CD4-positive, CD25-positive, alpha-beta regulatory T cell (primary cell): ENCODE measurements around the gene TPM1. TPM values are rescaled to one million over a fixed set of nuclear protein-coding genes. Genes with fewer than 3 reads are reported as not detected.

Source experiments
- ATAC-seq, 2 donors: fragments of 150-1000 bp; cut with Tn5 transposase; one replicate each; pipeline ENCODE4 v1.10.0; 2021; ENCODE audit warnings: low read depth in 2 of 2, moderate number of reproducible peaks in 2 of 2, moderate library complexity in 1 of 2
- DNase-seq, 3 donors: peaks; one replicate each; pipeline versions ENCODE4 v3.0.0 to v3.0.0-alpha.2; 2012 to 2022; ENCODE audit warnings: mixed read lengths in 1 of 3
- H3K27ac ChIP-seq: one replicate; pipeline ENCODE4 v1.7.0; 2013; ENCODE audit warnings: mild to moderate bottlenecking, low read length; ENCODE audit not compliant: insufficient read depth, poor library complexity, severe bottlenecking
- H3K27me3 ChIP-seq: one replicate; pipeline ENCODE4 v1.7.0; 2013; ENCODE audit warnings: low read length; ENCODE audit not compliant: control insufficient read depth, insufficient read depth
- H3K36me3 ChIP-seq: one replicate; pipeline ENCODE4 v1.7.0; 2013; ENCODE audit warnings: mild to moderate bottlenecking, low read length, moderate library complexity; ENCODE audit not compliant: control insufficient read depth, insufficient read depth
- H3K4me1 ChIP-seq: 2 replicates; pipeline ENCODE4 v1.7.0; 2013; ENCODE audit warnings: mild to moderate bottlenecking, low read length; ENCODE audit not compliant: insufficient read depth, control insufficient read depth, poor library complexity, severe bottlenecking
- H3K4me3 ChIP-seq: one replicate; pipeline ENCODE4 v1.7.0; 2013; ENCODE audit warnings: low read depth, mild to moderate bottlenecking, low read length, moderate library complexity
- H3K9me3 ChIP-seq, 2 experiments: 1 replicate in 1 of 2; 2 replicates in 1 of 2; pipeline ENCODE4 v1.7.0; 2013; ENCODE audit warnings: low read length in 2 of 2, mild to moderate bottlenecking in 1 of 2, moderate library complexity in 1 of 2; ENCODE audit not compliant: control insufficient read depth in 2 of 2
- H3K27ac Mint-ChIP-seq, 3 donors: one replicate each; pipeline ENCODE4 v1.8.0; 2020 to 2022; ENCODE audit warnings: mild to moderate bottlenecking in 3 of 3, mixed read lengths in 3 of 3, moderate library complexity in 2 of 3
- H3K27me3 Mint-ChIP-seq: one replicate; pipeline ENCODE4 v1.8.0; 2022; ENCODE audit warnings: mild to moderate bottlenecking, mixed read lengths
- H3K36me3 Mint-ChIP-seq: one replicate; pipeline ENCODE4 v1.8.0; 2020; ENCODE audit warnings: mixed read lengths
- H3K4me1 Mint-ChIP-seq, 4 donors: one replicate each; pipeline ENCODE4 v1.8.0; 2020 to 2022; ENCODE audit warnings: mixed read lengths in 4 of 4, mild to moderate bottlenecking in 1 of 4
- H3K4me3 Mint-ChIP-seq, 4 donors: one replicate each; pipeline ENCODE4 v1.8.0; 2020 to 2022; ENCODE audit warnings: mild to moderate bottlenecking in 4 of 4, mixed read lengths in 4 of 4, moderate library complexity in 3 of 4
- H3K9me3 Mint-ChIP-seq, 7 donors: one replicate each; pipeline ENCODE4 v1.8.0; 2020 to 2022; ENCODE audit warnings: mixed read lengths in 7 of 7, mild to moderate bottlenecking in 3 of 7, moderate library complexity in 2 of 7
- polyA plus RNA-seq, 4 donors: library from polyadenylated mRNA; unstranded; fragments of 300-500 nt; fragmentation: Illumina TruSeq; gene quantifications; one replicate each; pipeline ENCODE4 v1.2.3, GENCODE V29; 2021
- total RNA-seq: library from RNA; stranded (reverse); gene quantifications from one replicate; pipeline ENCODE4 v1.2.3, GENCODE V29; 2022

The TPM1 gene
- total and polyA plus RNA-seq, 5 donors from 2014 or later, result 7.2 to 12.1 (median 11.0) TPM

GRCh38 chr15:63084806-63085205, 42.3 kb downstream of the TPM1 start:
- Mint-ChIP-seq H3K4me3 (no peak overlapping the region), H3K9me3 (no peaks in the 10 kb centered on the region), H3K27ac (no peak overlapping the region), H3K4me1 (no peaks in the 10 kb centered on the region), H3K27me3 (peaks cover 6% of the 10 kb centered on the region), H3K36me3 (no peaks in the 10 kb centered on the region)
- H3K9me3 ChIP-seq, result no peaks in the 10 kb centered on the region
- ATAC-seq (no peak), DNase-seq (no peak)
- H3K4me1 ChIP-seq, result no peaks in the 10 kb centered on the region
- H3K27me3 ChIP-seq, result no peaks in the 10 kb centered on the region
- H3K36me3 ChIP-seq, result no peaks in the 10 kb centered on the region
- no peak overlapping the region for H3K4me3 ChIP-seq
- no peak overlapping the region for H3K27ac ChIP-seq

DNA sequence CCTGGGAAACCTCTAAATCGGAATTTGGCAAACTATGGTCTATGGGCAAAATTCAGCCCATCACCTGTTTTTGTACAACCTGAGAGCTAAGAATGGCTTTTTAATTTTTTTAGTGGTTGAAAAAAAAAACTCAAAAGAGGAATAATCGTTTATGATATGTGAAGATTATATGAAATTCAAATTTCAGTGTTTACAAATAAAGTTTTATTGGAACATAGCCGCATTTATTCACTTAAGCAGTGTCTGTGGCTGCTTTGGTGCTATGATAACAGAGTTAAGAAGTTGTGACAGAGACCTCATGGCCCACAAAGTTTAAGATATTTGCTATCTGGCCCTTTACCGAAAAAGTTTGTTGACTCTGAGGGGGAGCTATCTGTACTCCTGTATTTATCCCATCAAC, 42.7 kb downstream of the TPM1 start:
- Mint-ChIP-seq H3K36me3 (no peaks in the 10 kb centered on the region), H3K4me1 (no peaks in the 10 kb centered on the region), H3K9me3 (no peaks in the 10 kb centered on the region), H3K27ac (no peak overlapping the region), H3K4me3 (no peak overlapping the region), H3K27me3 (peaks cover 6% of the 10 kb centered on the region)
- no peaks in the 10 kb centered on the region for H3K27me3 ChIP-seq
- H3K27ac ChIP-seq, result no peak overlapping the region
- DNase-seq (no peak), ATAC-seq (no peak)
- H3K9me3 ChIP-seq, result no peaks in the 10 kb centered on the region
- H3K36me3 ChIP-seq, result no peaks in the 10 kb centered on the region
- H3K4me1 ChIP-seq, result no peaks in the 10 kb centered on the region
- no peak overlapping the region for H3K4me3 ChIP-seq

- ATAC-seq, result no peak
- Histone ChIP-seq H3K4me1 (no peaks in the 10 kb centered on the region), H3K27me3 (no peaks in the 10 kb centered on the region), H3K9me3 (no peaks in the 10 kb centered on the region), H3K4me3 (no peak overlapping the region), H3K36me3 (no peaks in the 10 kb centered on the region), H3K27ac (no peak overlapping the region)
- H3K9me3 Mint-ChIP-seq, result no peaks in the 10 kb centered on the region
- no peaks in the 10 kb centered on the region for H3K4me1 Mint-ChIP-seq
- no peak for DNase-seq
- no peaks in the 10 kb centered on the region for H3K36me3 Mint-ChIP-seq
- H3K27me3 Mint-ChIP-seq, result no peaks in the 10 kb centered on the region
- no peak overlapping the region for H3K27ac Mint-ChIP-seq
- no peak overlapping the region for H3K4me3 Mint-ChIP-seq
Measured at GRCh38 chr15:63086271-63086670, 43.7 kb downstream of the TPM1 start.

DNA sequence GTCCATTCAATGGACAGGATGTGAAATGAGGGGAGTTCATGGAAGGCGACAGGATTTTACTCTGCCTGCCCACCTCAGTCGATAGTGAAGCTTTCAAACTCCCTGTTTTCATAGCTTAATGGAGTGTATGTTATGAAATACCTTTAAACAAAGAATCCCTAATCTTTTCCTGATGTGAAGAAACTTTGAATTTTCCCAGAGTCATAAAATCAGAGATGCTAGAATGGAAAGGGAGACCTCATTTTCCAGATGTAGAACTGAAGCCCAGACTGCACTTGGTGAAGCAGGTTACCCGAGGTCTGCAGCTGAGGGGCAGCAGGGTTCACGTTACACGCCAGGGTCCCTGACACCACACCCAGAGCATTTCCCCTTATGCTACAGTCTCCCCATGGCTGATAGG, 44.4 kb downstream of the TPM1 start:
- Histone ChIP-seq H3K27me3 (no peaks in the 10 kb centered on the region), H3K9me3 (no peaks in the 10 kb centered on the region), H3K27ac (no peak overlapping the region), H3K36me3 (no peaks in the 10 kb centered on the region), H3K4me1 (no peaks in the 10 kb centered on the region), H3K4me3 (no peak overlapping the region)
- no peak for ATAC-seq
- Mint-ChIP-seq H3K27ac (no peak overlapping the region), H3K9me3 (no peaks in the 10 kb centered on the region), H3K36me3 (no peaks in the 10 kb centered on the region), H3K4me3 (no peak overlapping the region), H3K27me3 (no peaks in the 10 kb centered on the region), H3K4me1 (no peaks in the 10 kb centered on the region)
- DNase-seq, result no peak

GRCh38 chr15:63088533-63089245, 46.1 kb downstream of the TPM1 start:
- Histone ChIP-seq H3K27me3 (no peaks in the 10 kb centered on the region), H3K9me3 (no peaks in the 10 kb centered on the region), H3K36me3 (no peaks in the 10 kb centered on the region), H3K4me3 (no peak overlapping the region), H3K4me1 (no peaks in the 10 kb centered on the region), H3K27ac (no peak overlapping the region)
- H3K27me3 Mint-ChIP-seq, result no peaks in the 10 kb centered on the region
- no peak overlapping the region for H3K4me3 Mint-ChIP-seq
- ATAC-seq, result no peak
- peaks cover 0 to 2% (median 0%) of the 10 kb centered on the region in 4 donors for H3K4me1 Mint-ChIP-seq
- H3K9me3 Mint-ChIP-seq, result no peaks in the 10 kb centered on the region
- H3K27ac Mint-ChIP-seq, result no peak overlapping the region
- no peak for DNase-seq
- no peaks in the 10 kb centered on the region for H3K36me3 Mint-ChIP-seq

GRCh38 chr15:63089260-63090043, 46.9 kb downstream of the TPM1 start:
- Histone ChIP-seq H3K36me3 (no peaks in the 10 kb centered on the region), H3K27me3 (no peaks in the 10 kb centered on the region), H3K4me3 (no peak overlapping the region), H3K4me1 (no peaks in the 10 kb centered on the region), H3K9me3 (no peaks in the 10 kb centered on the region), H3K27ac (no peak overlapping the region)
- Mint-ChIP-seq H3K36me3 (no peaks in the 10 kb centered on the region), H3K4me1 (peaks cover 0 to 4% (median 0%) of the 10 kb centered on the region in 4 donors), H3K27ac (no peak overlapping the region), H3K27me3 (no peaks in the 10 kb centered on the region), H3K4me3 (no peak overlapping the region), H3K9me3 (no peaks in the 10 kb centered on the region)
- DNase-seq (no peak), ATAC-seq (no peak)

DNA sequence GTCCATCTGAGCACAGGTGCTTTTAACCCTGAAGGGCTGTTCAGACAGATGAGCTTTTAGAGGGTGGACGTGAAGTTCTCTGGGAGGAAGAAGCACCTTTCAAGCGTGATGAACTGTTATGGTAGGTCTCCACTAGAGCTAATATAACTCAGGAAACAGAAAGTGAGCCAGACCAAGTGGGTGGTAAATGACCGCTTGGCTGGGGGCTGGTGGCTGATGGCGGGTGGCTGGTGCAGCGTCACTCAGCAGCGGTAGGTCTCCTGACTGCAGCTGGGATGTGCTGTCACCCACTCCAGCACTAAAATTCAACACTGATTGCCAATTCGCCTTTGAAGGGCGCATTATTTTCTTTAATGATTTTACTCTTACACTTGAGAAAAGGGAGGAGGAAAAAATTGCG, 47.9 kb downstream of the TPM1 start:
- H3K4me1 Mint-ChIP-seq, result peaks cover 0 to 4% (median 0%) of the 10 kb centered on the region in 4 donors
- no peak for ATAC-seq

GRCh38 chr15:63090887-63091286, 48.3 kb downstream of the TPM1 start:
- no peaks in the 10 kb centered on the region for H3K27me3 ChIP-seq
- no peak overlapping the region for H3K4me3 ChIP-seq
- ATAC-seq, result no peak
- no peaks in the 10 kb centered on the region for H3K36me3 Mint-ChIP-seq
- peaks cover 0 to 4% (median 0%) of the 10 kb centered on the region in 4 donors for H3K4me1 Mint-ChIP-seq
- H3K27ac Mint-ChIP-seq, result no peak overlapping the region
- H3K27me3 Mint-ChIP-seq, result peaks cover 6% of the 10 kb centered on the region
- no peak overlapping the region for H3K27ac ChIP-seq
- no peak for DNase-seq
- H3K9me3 ChIP-seq, result no peaks in the 10 kb centered on the region
- no peaks in the 10 kb centered on the region for H3K9me3 Mint-ChIP-seq
- no peak overlapping the region for H3K4me3 Mint-ChIP-seq
- H3K4me1 ChIP-seq, result no peaks in the 10 kb centered on the region
- H3K36me3 ChIP-seq, result no peaks in the 10 kb centered on the region

More for the DNA sequence above, 47.9 kb downstream of the TPM1 start:
- no peaks in the 10 kb centered on the region for H3K4me1 ChIP-seq
- H3K36me3 ChIP-seq, result no peaks in the 10 kb centered on the region
- Mint-ChIP-seq H3K36me3 (no peaks in the 10 kb centered on the region), H3K9me3 (no peaks in the 10 kb centered on the region), H3K27me3 (peaks cover 3% of the 10 kb centered on the region), H3K27ac (no peak overlapping the region), H3K4me3 (no peak overlapping the region)
- DNase-seq, result no peak
- H3K9me3 ChIP-seq, result no peaks in the 10 kb centered on the region
- no peak overlapping the region for H3K27ac ChIP-seq
- no peaks in the 10 kb centered on the region for H3K27me3 ChIP-seq
- no peak overlapping the region for H3K4me3 ChIP-seq
